DND-41 (cell line): ENCODE measurements around the gene COL9A3.

ENCODE experiments used
- ATAC-seq: fragments of 200-7000 bp; cut with Tn5 transposase; 3 replicates; pipeline ENCODE4 v1.9.1; 2021; ENCODE audit warnings: low read depth; ENCODE audit not compliant: insufficient read depth
- DNase-seq: peaks from one replicate; pipeline ENCODE4 v3.0.0-alpha.2; 2020
- H2AFZ ChIP-seq: 2 replicates; pipeline ENCODE4 v1.6.0; 2012; ENCODE audit warnings: low read depth, low read length
- H3K27ac ChIP-seq: 2 replicates; pipeline ENCODE4 v1.5.1; 2012; ENCODE audit warnings: low read length, inconsistent platforms
- H3K27me3 ChIP-seq: fragments of 200-600 bp; sonication (generic); 2 replicates; pipeline ENCODE4 v1.6.0; 2012; ENCODE audit warnings: low read length, mild to moderate bottlenecking, inconsistent platforms; ENCODE audit not compliant: insufficient read depth, poor library complexity
- H3K36me3 ChIP-seq: 2 replicates; pipeline ENCODE4 v1.5.1; 2012; ENCODE audit warnings: low read length, inconsistent platforms; ENCODE audit not compliant: insufficient read depth
- H3K4me1 ChIP-seq: 2 replicates; pipeline ENCODE4 v1.5.1; 2012; ENCODE audit warnings: mild to moderate bottlenecking, low read length; ENCODE audit not compliant: insufficient read depth
- H3K4me2 ChIP-seq: 2 replicates; pipeline ENCODE4 v1.6.0; 2012; ENCODE audit warnings: mild to moderate bottlenecking, moderate library complexity, low read length, inconsistent platforms; ENCODE audit not compliant: insufficient read depth
- H3K4me3 ChIP-seq, 2 experiments: fragments of 200-600 bp in 1 of 2; shearing (Covaris generic) in 1 of 2; 2 replicates each; pipeline ENCODE4 v1.5.1; 2012 to 2016; ENCODE audit warnings: inconsistent platforms in 2 of 2, low read length in 2 of 2, mild to moderate bottlenecking in 2 of 2, low read depth in 1 of 2, moderate library complexity in 1 of 2
- H3K79me2 ChIP-seq: 2 replicates; pipeline ENCODE4 v1.6.0; 2012; ENCODE audit warnings: low read length, inconsistent platforms; ENCODE audit not compliant: insufficient read depth
- H3K9ac ChIP-seq: 2 replicates; pipeline ENCODE4 v1.6.0; 2012; ENCODE audit warnings: low read depth, mild to moderate bottlenecking, inconsistent platforms, low read length, moderate library complexity
- H3K9me3 ChIP-seq: 2 replicates; pipeline ENCODE4 v1.5.1; 2012; ENCODE audit warnings: low read length, moderate library complexity, mild to moderate bottlenecking, inconsistent platforms; ENCODE audit not compliant: insufficient read depth, severe bottlenecking
- H4K20me1 ChIP-seq: 2 replicates; pipeline ENCODE4 v1.6.0; 2012; ENCODE audit warnings: low read length; ENCODE audit not compliant: insufficient read depth
- CTCF ChIP-seq: IDR thresholded peaks from 2 replicates; pipeline ENCODE4 v1.5.1; 2012; ENCODE audit warnings: borderline replicate concordance, low read length, moderate library complexity, mild to moderate bottlenecking; ENCODE audit not compliant: poor library complexity, severe bottlenecking; ENCODE audit errors: extremely low read depth
- EZH2 ChIP-seq: IDR thresholded peaks from 3 replicates; pipeline ENCODE4 v1.6.1; 2012; ENCODE audit warnings: borderline replicate concordance, low read depth, mild to moderate bottlenecking, moderate library complexity, low read length, inconsistent platforms; ENCODE audit not compliant: severe bottlenecking

Gene COL9A3

GRCh38 chr20:62769346-62770071, 47.3 kb upstream of the COL9A3 start:
- Histone ChIP-seq H3K4me2 (no peak overlapping the region), H3K36me3 (no peaks in the 10 kb centered on the region), H3K27me3 (no peaks in the 10 kb centered on the region), H3K9me3 (no peaks in the 10 kb centered on the region), H3K9ac (no peak overlapping the region), H3K27ac (no peak overlapping the region), H3K4me3 (no peak overlapping the region), H3K79me2 (no peaks in the 10 kb centered on the region), H3K4me1 (no peaks in the 10 kb centered on the region), H4K20me1 (0 out of 2 replicates have a peak, but pooled peaks cover 6% of the 10 kb centered on the region), H2AFZ (no peak overlapping the region)
- ATAC-seq = no peak
- no peak for TF ChIP-seq EZH2
- TF ChIP-seq CTCF = no peak
- no peak for DNase-seq

- Histone ChIP-seq H3K4me3 (no peak overlapping the region), H3K4me1 (0 out of 2 replicates have a peak, but pooled peaks cover under 1% of the 10 kb centered on the region), H3K9ac (no peak overlapping the region), H3K79me2 (no peaks in the 10 kb centered on the region), H4K20me1 (0 out of 2 replicates have a peak, but pooled peaks cover 6% of the 10 kb centered on the region), H3K27me3 (no peaks in the 10 kb centered on the region), H3K27ac (no peak overlapping the region), H3K4me2 (no peak overlapping the region), H2AFZ (no peak overlapping the region), H3K36me3 (no peaks in the 10 kb centered on the region), H3K9me3 (no peaks in the 10 kb centered on the region)
- ATAC-seq = no peak
- no peak for DNase-seq
- TF ChIP-seq CTCF = no peak
- TF ChIP-seq EZH2 = no peak
Measured at GRCh38 chr20:62770111-62770910, 46.5 kb upstream of the COL9A3 start.

- Histone ChIP-seq H3K4me2 (no peak overlapping the region), H3K27ac (no peak overlapping the region), H3K4me3 (no peak overlapping the region), H3K79me2 (no peaks in the 10 kb centered on the region), H3K9me3 (no peaks in the 10 kb centered on the region), H3K4me1 (peaks cover 7% of the 10 kb centered on the region; the same call in 1 of the 2 replicates), H3K36me3 (no peaks in the 10 kb centered on the region), H3K27me3 (no peaks in the 10 kb centered on the region), H4K20me1 (0 out of 2 replicates have a peak, but pooled peaks cover 3% of the 10 kb centered on the region), H3K9ac (no peak overlapping the region), H2AFZ (no peak overlapping the region)
- ATAC-seq (no peak), DNase-seq (no peak)
- no peak for TF ChIP-seq EZH2
Measured at GRCh38 chr20:62770916-62771315, 45.9 kb upstream of the COL9A3 start.
